ENCODE data around the gene GPR153.

- TF ChIP-seq CTCF (conservative IDR thresholded peaks at IDR 0.05; ENCODE audit: low read depth, low read length) (no peak), EZH2 (IDR thresholded peaks at IDR 0.05; ENCODE audit: low read length, unreplicated experiment) (no peak)
Measured at GRCh38 chr1:6282577-6283270, 21.8 kb upstream of the GPR153 start.
